A673 (cell line): ENCODE data around the gene CSTPP1.

Experiments
- CTCF ChIP-seq: fragments of 300-800, 200-600 bp; sonication (generic); conservative IDR thresholded peaks from 2 replicates; pipeline ENCODE4 v1.5.1; 2017; ENCODE audit warnings: low read depth, mild to moderate bottlenecking, antibody characterized with exemption, low read length, moderate library complexity, mixed read lengths
- EZH2 ChIP-seq: fragments of 200-600 bp; sonication (generic); IDR thresholded peaks from 2 replicates; pipeline ENCODE4 v1.6.1; 2017; ENCODE audit warnings: borderline replicate concordance, low read depth, mild to moderate bottlenecking, mixed read lengths, antibody characterized with exemption, low read length; ENCODE audit not compliant: poor library complexity, severe bottlenecking

GRCh38 chr11:46920755-46921154 lies 15.8 kb upstream of the CSTPP1 start:
- TF ChIP-seq CTCF (no peak), EZH2 (no peak)
